CD4-positive, alpha-beta memory T cell (primary cell): Measurements from ENCODE around the gene PPARA. TPM values are rescaled to one million over a fixed set of nuclear protein-coding genes. Genes with fewer than 3 reads are reported as not detected.

Experiments
- CTCF ChIA-PET: fragments of 350-600 bp; sonication (Branson Sonifier 250); formaldehyde crosslinking; loops from one replicate; lab custom pipeline; 2021; ENCODE audit warnings: inconsistent platforms; ENCODE audit not compliant: partially characterized antibody; lab: Charles Lee
- POLR2A ChIA-PET: fragments of 350-600 bp; sonication (Branson Sonifier 250); formaldehyde crosslinking; loops from one replicate; lab custom pipeline; 2021; ENCODE audit not compliant: partially characterized antibody; lab: Charles Lee
- DNase-seq, 5 donors: peaks; one replicate each; pipeline versions ENCODE4 v3.0.0 to v3.0.0-alpha.2; 2020 to 2022; ENCODE audit warnings: mixed read lengths in 1 of 5
- H3K27ac ChIP-seq: one replicate; pipeline ENCODE4 v1.7.0; 2013; ENCODE audit warnings: low read depth, low read length
- H3K27me3 ChIP-seq: 2 replicates; pipeline ENCODE4 v1.7.0; 2013; ENCODE audit warnings: mild to moderate bottlenecking, low read length, moderate library complexity; ENCODE audit not compliant: insufficient read depth
- H3K36me3 ChIP-seq: 2 replicates; pipeline ENCODE4 v1.7.0; 2013; ENCODE audit warnings: mild to moderate bottlenecking, low read length, moderate library complexity; ENCODE audit not compliant: insufficient read depth
- H3K4me1 ChIP-seq: 2 replicates; pipeline ENCODE4 v1.7.0; 2013; ENCODE audit warnings: mild to moderate bottlenecking, low read length, moderate library complexity; ENCODE audit not compliant: insufficient read depth
- H3K4me3 ChIP-seq, 2 donors: one replicate each; pipeline ENCODE4 v1.7.0; 2013; ENCODE audit warnings: low read length in 2 of 2, mild to moderate bottlenecking in 1 of 2
- H3K9me3 ChIP-seq, 2 donors: one replicate each; pipeline ENCODE4 v1.7.0; 2013; ENCODE audit warnings: low read length in 2 of 2, control low read depth in 1 of 2; ENCODE audit not compliant: control insufficient read depth in 1 of 2
- H3K27ac Mint-ChIP-seq, 7 donors: one replicate each; pipeline ENCODE4 v1.8.0; 2020 to 2021; ENCODE audit warnings: mixed read lengths in 7 of 7, mild to moderate bottlenecking in 6 of 7, inconsistent platforms in 3 of 7, moderate library complexity in 3 of 7
- H3K27me3 Mint-ChIP-seq, 2 donors: one replicate each; pipeline ENCODE4 v1.8.0; 2020 to 2021; ENCODE audit warnings: mixed read lengths in 2 of 2
- H3K36me3 Mint-ChIP-seq, 2 donors: one replicate each; pipeline ENCODE4 v1.8.0; 2020 to 2021; ENCODE audit warnings: mixed read lengths in 2 of 2, inconsistent platforms in 1 of 2, mild to moderate bottlenecking in 1 of 2
- H3K4me1 Mint-ChIP-seq, 4 donors: one replicate each; pipeline ENCODE4 v1.8.0; 2020 to 2021; ENCODE audit warnings: mixed read lengths in 4 of 4, mild to moderate bottlenecking in 1 of 4
- H3K4me3 Mint-ChIP-seq, 8 donors: one replicate each; pipeline ENCODE4 v1.8.0; 2020 to 2021; ENCODE audit warnings: mixed read lengths in 8 of 8, mild to moderate bottlenecking in 7 of 8, moderate library complexity in 6 of 8, inconsistent platforms in 3 of 8
- H3K9me3 Mint-ChIP-seq, 8 donors: one replicate each; pipeline ENCODE4 v1.8.0; 2020 to 2021; ENCODE audit warnings: mixed read lengths in 8 of 8, mild to moderate bottlenecking in 5 of 8, inconsistent platforms in 3 of 8, moderate library complexity in 1 of 8
- intact Hi-C: fragments of 100-400 bp; cut with micrococcal nuclease; formaldehyde crosslinking; loops from one replicate; pipeline ENCODE4 v1.15.1; 2023
- polyA plus RNA-seq, 2 donors: library from polyadenylated mRNA; unstranded; fragments of 300-500 nt; fragmentation: Illumina TruSeq; gene quantifications; one replicate each; pipeline ENCODE4 v1.2.3, GENCODE V29; 2021
- total RNA-seq, 2 experiments: library from RNA; stranded (reverse); gene quantifications; one replicate each; pipeline ENCODE4 v1.2.3, GENCODE V29; 2021

PPARA gene
- total and polyA plus RNA-seq, 4 experiments from 2014 or later = 0.91 to 23.2 (median 13.5) TPM

DNA sequence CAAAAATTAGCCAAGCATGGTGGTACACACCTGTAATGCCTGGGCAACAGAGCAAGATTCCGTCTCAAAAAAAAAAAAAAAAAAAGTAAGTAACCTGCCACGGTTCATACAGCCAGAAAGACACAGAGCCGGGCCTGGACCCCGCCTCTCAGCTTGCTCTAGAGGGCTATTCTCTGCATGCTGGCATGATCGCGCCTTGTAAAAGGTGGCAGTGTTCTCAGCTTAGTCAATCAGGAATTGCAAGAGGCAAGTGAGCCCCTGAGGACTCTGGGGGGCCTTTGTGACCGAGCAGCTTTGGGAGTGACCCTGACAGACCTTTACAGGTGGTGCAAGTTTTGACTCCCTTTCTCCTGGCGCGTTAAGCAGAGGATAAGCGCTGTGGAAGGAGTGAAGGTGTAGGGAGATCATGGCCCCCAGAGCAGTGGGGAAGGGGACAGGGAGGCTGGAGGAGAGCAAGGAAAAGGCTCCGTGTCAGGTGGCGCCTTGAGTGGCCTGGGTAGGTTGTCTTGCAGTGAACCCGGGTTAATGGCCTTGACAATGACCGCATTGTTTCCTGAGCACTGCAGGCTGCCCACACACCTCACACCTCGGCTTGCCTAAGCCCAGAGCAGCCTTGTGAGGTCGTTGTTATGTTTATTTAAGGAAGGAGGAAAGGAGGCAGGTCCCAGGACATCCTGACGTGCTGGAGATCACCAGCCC is 50.9 kb downstream of the PPARA start:
- Histone ChIP-seq H3K36me3 (peaks cover 7% of the 10 kb centered on the region), H3K4me1 (no peaks in the 10 kb centered on the region), H3K9me3 (no peaks in the 10 kb centered on the region), H3K27ac (no peak overlapping the region), H3K4me3 (no peak overlapping the region), H3K27me3 (no peaks in the 10 kb centered on the region)
- Mint-ChIP-seq H3K27me3 (no peaks in the 10 kb centered on the region), H3K9me3 (peaks cover 0 to 5% (median 2%) of the 10 kb centered on the region in 8 donors), H3K4me3 (no peak overlapping the region), H3K4me1 (peaks cover 0 to 4% (median 0%) of the 10 kb centered on the region in 4 donors), H3K27ac (peak overlapping the region in 1 of 7 donors; percentile 63), H3K36me3 (peaks cover 41 to 44% of the 10 kb centered on the region in 2 donors)
- intact Hi-C loops = no loop called here
- CTCF ChIA-PET = no interaction called here
- DNase-seq = no peak
- POLR2A ChIA-PET = interaction anchor here (1.1 kb wide), 1 partner anchor 52 kb away, joined by 3 read pairs; no protein-coding TSS in a partner anchor

DNA sequence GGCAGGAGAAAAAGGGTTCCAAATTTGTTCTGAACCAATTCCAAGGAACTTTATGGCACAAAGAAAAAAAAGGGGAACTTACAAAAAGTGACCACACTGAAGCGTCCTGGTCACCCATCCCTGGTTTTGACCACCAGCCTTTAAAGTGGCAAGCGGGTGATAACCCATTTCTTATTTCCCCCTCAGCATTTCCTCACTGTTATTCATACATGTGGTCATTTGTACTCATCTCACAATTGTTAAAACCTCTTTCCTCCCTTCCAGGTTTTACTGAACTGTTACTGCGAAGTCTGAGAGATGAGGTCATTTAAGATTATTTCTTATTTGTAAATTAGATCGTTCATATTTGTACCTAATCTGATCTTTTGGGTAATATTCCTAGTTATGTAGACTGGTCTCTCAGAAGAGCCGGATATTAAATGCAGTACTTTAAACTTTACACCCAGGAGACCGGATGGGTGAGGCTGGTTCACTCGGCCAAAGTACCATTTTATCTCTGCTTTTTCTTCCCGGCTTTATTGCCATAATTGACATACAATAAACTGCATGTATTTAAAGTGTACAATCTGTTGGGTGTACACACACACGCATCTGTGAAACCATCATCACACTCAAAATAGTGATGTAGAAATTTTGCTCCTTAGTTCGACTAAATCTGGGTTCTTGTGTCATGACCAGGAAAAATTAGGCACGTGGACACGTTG is 52.7 kb downstream of the PPARA start:
- intact Hi-C loops = no loop called here
- Mint-ChIP-seq H3K36me3 (peaks cover 46 to 47% of the 10 kb centered on the region in 2 donors), H3K9me3 (peaks cover 0 to 5% (median 2%) of the 10 kb centered on the region in 8 donors), H3K27ac (no peak overlapping the region), H3K4me1 (no peaks in the 10 kb centered on the region), H3K27me3 (no peaks in the 10 kb centered on the region), H3K4me3 (no peak overlapping the region)
- H3K9me3 ChIP-seq = no peaks in the 10 kb centered on the region
- H3K4me3 ChIP-seq = no peak overlapping the region
- DNase-seq = no peak
- H3K36me3 ChIP-seq = peaks cover 7% of the 10 kb centered on the region
- H3K4me1 ChIP-seq = no peaks in the 10 kb centered on the region
- ChIA-PET POLR2A (no interaction called here), CTCF (no interaction called here)
- H3K27ac ChIP-seq = no peak overlapping the region
- no peaks in the 10 kb centered on the region for H3K27me3 ChIP-seq

DNA sequence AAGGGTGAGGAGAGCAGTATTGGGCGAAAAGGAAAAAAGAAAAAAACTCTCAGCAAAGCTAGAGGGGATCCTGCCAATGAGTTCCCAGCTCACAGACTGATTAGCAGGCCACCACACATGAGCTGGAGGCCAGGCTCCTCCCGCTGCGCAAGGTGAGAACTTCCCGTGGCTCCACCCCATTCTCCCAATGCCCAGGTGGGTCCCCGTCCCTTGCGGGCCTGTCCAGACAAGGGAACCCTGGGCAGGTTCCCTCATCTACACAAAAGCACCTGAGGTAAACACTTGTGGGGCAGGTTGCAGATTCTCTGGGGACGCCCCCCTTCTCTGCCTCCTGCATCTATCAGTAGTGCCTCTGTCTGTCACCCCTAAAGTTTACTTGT is 53.3 kb downstream of the PPARA start:
- Mint-ChIP-seq H3K9me3 (peaks cover 0 to 9% (median 4%) of the 10 kb centered on the region in 8 donors), H3K36me3 (peaks cover 49 to 50% of the 10 kb centered on the region in 2 donors), H3K4me3 (no peak overlapping the region), H3K4me1 (no peaks in the 10 kb centered on the region), H3K27ac (peak overlapping the region in 1 of 7 donors; percentile 55), H3K27me3 (no peaks in the 10 kb centered on the region)
- Histone ChIP-seq H3K4me3 (no peak overlapping the region), H3K4me1 (no peaks in the 10 kb centered on the region), H3K9me3 (peaks cover 0 to 2% of the 10 kb centered on the region in 2 donors), H3K36me3 (peaks cover 7% of the 10 kb centered on the region), H3K27me3 (no peaks in the 10 kb centered on the region), H3K27ac (no peak overlapping the region)
- intact Hi-C loops = no loop called here
- CTCF ChIA-PET = no interaction called here
- POLR2A ChIA-PET = no interaction called here
- no peak for DNase-seq

DNA sequence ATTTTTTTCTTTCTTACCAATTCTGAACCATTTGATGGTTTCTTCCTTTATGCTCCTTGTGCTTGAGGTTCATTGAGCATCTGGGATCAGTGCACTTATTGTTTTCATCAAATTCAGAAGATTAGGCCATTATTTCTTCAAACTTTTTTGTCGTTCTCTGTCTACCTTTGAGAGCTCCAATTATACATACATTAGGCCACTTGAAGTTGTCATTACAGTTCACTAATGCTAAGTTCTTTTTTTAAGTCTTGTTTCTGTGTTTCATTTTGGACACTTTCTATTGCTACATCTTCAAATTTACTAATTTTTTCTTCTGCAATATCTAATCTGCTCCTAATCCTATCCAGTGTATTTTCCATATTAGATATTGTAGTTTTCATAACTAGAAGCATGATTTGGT is 58.9 kb downstream of the PPARA start:
- Histone ChIP-seq H3K4me1 (no peaks in the 10 kb centered on the region), H3K27ac (no peak overlapping the region), H3K36me3 (peaks cover 1% of the 10 kb centered on the region), H3K4me3 (no peak overlapping the region), H3K27me3 (no peaks in the 10 kb centered on the region), H3K9me3 (peaks cover 0 to 5% of the 10 kb centered on the region in 2 donors)
- ChIA-PET POLR2A (no interaction called here), CTCF (no interaction called here)
- no peak overlapping the region for H3K4me3 Mint-ChIP-seq
- peaks cover 62 to 74% of the 10 kb centered on the region in 2 donors for H3K36me3 Mint-ChIP-seq
- peaks cover 0 to 27% (median 16%) of the 10 kb centered on the region in 8 donors for H3K9me3 Mint-ChIP-seq
- H3K27me3 Mint-ChIP-seq = no peaks in the 10 kb centered on the region
- no peak overlapping the region for H3K27ac Mint-ChIP-seq
- no peak for DNase-seq
- peaks cover 0 to 4% (median 0%) of the 10 kb centered on the region in 4 donors for H3K4me1 Mint-ChIP-seq
- intact Hi-C loops = no loop called here

DNA sequence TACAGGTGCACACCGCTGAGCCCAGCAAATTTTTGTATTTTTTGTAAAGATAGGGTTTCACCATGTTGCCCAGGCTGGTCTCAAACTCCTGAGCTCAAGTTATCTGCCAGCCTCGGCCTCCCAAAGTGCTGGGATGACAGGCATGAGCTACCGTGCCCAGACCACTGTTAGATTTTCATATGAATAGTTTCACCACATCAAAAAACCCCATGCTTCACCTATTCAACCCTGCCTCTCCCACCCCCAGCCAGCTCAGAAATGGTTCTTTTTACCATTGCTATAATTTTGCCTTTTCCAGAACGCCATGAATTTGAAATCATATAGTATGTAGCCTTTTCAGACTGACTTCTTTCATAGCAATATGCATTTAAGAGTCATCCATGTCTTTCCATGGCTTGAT is 61.9 kb downstream of the PPARA start:
- Mint-ChIP-seq H3K36me3 (peaks cover 71 to 74% of the 10 kb centered on the region in 2 donors), H3K27ac (no peak overlapping the region), H3K9me3 (peaks cover 0 to 22% (median 13%) of the 10 kb centered on the region in 8 donors), H3K4me3 (no peak overlapping the region), H3K4me1 (peaks cover 0 to 4% (median 0%) of the 10 kb centered on the region in 4 donors), H3K27me3 (no peaks in the 10 kb centered on the region)
- Histone ChIP-seq H3K27ac (no peak overlapping the region), H3K4me3 (no peak overlapping the region), H3K4me1 (no peaks in the 10 kb centered on the region), H3K27me3 (no peaks in the 10 kb centered on the region), H3K36me3 (peaks cover 9% of the 10 kb centered on the region), H3K9me3 (peaks cover 0 to 5% of the 10 kb centered on the region in 2 donors)
- ChIA-PET POLR2A (no interaction called here), CTCF (no interaction called here)
- DNase-seq = no peak
- intact Hi-C loops = no loop called here

DNA sequence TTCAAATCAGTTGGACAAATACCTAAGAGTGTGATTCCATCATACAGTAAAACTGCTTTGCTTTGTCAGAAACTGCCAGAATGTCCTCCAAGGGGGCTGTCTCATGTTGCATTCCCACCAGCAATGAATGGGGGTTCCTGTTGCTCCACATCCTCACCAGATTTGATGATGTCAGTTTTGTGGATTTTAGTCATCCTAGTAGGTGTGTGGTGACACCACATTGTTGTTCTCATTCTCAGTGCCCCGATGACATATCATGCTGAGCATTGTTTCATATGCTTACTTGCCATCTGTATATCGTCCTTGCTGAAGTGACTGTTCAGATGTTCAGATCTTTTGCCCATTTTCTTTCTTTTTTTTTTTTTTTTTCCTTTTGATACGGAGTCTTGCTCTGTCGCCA is 62.7 kb downstream of the PPARA start:
- Mint-ChIP-seq H3K4me1 (peaks cover 0 to 4% (median 0%) of the 10 kb centered on the region in 4 donors), H3K27me3 (no peaks in the 10 kb centered on the region), H3K27ac (no peak overlapping the region), H3K9me3 (peaks cover 0 to 22% (median 13%) of the 10 kb centered on the region in 8 donors), H3K36me3 (peaks cover 73 to 78% of the 10 kb centered on the region in 2 donors), H3K4me3 (no peak overlapping the region)
- ChIA-PET CTCF (no interaction called here), POLR2A (no interaction called here)
- peaks cover 0 to 5% of the 10 kb centered on the region in 2 donors for H3K9me3 ChIP-seq
- DNase-seq = no peak
- peaks cover 9% of the 10 kb centered on the region for H3K36me3 ChIP-seq
- intact Hi-C loops = no loop called here
- no peak overlapping the region for H3K4me3 ChIP-seq
- H3K27ac ChIP-seq = no peak overlapping the region
- H3K27me3 ChIP-seq = no peaks in the 10 kb centered on the region
- no peaks in the 10 kb centered on the region for H3K4me1 ChIP-seq

DNA sequence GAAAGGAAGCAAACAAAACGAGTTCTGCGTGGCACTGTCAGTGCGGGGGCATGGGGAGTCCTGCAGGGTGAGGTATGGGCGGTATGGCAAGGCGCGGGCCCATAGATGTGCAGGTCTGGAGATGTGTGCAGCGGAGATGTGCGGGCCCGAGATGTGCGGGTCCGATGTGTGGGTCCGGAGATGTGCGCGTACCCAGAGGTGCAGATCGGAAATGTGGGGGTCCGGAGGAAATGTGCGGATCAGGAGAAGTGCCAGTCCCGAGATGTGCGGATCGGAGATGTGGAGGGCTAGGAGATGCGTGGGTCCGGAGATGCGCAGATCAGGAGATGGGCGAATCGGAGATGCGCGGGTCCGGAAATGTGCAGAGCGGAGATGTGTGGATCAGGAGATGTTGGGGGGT is 63.8 kb downstream of the PPARA start:
- DNase-seq = no peak
- intact Hi-C loops = no loop called here
- no peak overlapping the region for H3K4me3 ChIP-seq
- peaks cover 9% of the 10 kb centered on the region for H3K36me3 ChIP-seq
- Mint-ChIP-seq H3K4me3 (no peak overlapping the region), H3K36me3 (peaks cover 67 to 74% of the 10 kb centered on the region in 2 donors), H3K27ac (peak overlapping the region in 2 of 7 donors; percentile 8 to 36), H3K27me3 (no peaks in the 10 kb centered on the region), H3K9me3 (peaks cover 0 to 14% (median 5%) of the 10 kb centered on the region in 8 donors), H3K4me1 (peaks cover 0 to 5% (median under 1%) of the 10 kb centered on the region in 4 donors)
- no peaks in the 10 kb centered on the region for H3K27me3 ChIP-seq
- ChIA-PET CTCF (no interaction called here), POLR2A (no interaction called here)
- no peaks in the 10 kb centered on the region for H3K9me3 ChIP-seq
- no peak overlapping the region for H3K27ac ChIP-seq
- no peaks in the 10 kb centered on the region for H3K4me1 ChIP-seq
